Endothelial cell of umbilical vein (primary cell): ENCODE measurements around the gene MAGI1. TPM values are rescaled to one million over a fixed set of nuclear protein-coding genes. Genes with fewer than 3 reads are reported as not detected.

Source experiments
- BruUV-seq: library from RNA; stranded (reverse); fragments of 400-500 nt; replicated peaks from 2 replicates; lab custom pipeline; 2021; lab: Mats Ljungman, UMichigan
- CTCF ChIA-PET: fragments of 300-600, 350-600 bp; sonication (Branson Sonifier 250); formaldehyde crosslinking; loops from one replicate; lab custom pipeline; 2021; ENCODE audit warnings: antibody characterized with exemption, inconsistent platforms; lab: Charles Lee
- POLR2A ChIA-PET: fragments of 300-600, 350-600 bp; sonication (Branson Sonifier 250); formaldehyde crosslinking; loops from one replicate; lab custom pipeline; 2021; ENCODE audit warnings: antibody characterized with exemption, inconsistent platforms; lab: Charles Lee
- DNase-seq: peaks from one replicate; pipeline ENCODE4 v3.0.0-alpha.2; 2011; ENCODE audit warnings: low read depth, low spot score
- FAIRE-seq: peaks from 2 replicates; lab custom pipeline; 2011; peaks lifted over from hg19 to GRCh38; lab: Jason Lieb, UNC
- H2AFZ ChIP-seq: 2 replicates; pipeline ENCODE4 v1.6.0; 2012; ENCODE audit warnings: low read depth, low read length, control low read depth, inconsistent platforms
- H3K27ac ChIP-seq: 2 replicates; pipeline ENCODE4 v1.5.1; 2011; ENCODE audit warnings: low read depth, mild to moderate bottlenecking, control low read depth, low read length, moderate library complexity; ENCODE audit not compliant: insufficient read depth
- H3K27me3 ChIP-seq, 2 experiments: 2 replicates each; pipeline versions ENCODE4 v1.6.0 to v1.6.1; 2011; ENCODE audit warnings: low read length in 2 of 2, mixed read lengths in 1 of 2; ENCODE audit not compliant: control insufficient read depth in 2 of 2, insufficient read depth in 2 of 2
- H3K36me3 ChIP-seq, 2 experiments: 2 replicates in 1 of 2; 3 replicates in 1 of 2; pipeline ENCODE4 v1.5.1; 2011; ENCODE audit warnings: low read length in 2 of 2, mild to moderate bottlenecking in 1 of 2, moderate library complexity in 1 of 2; ENCODE audit not compliant: control insufficient read depth in 2 of 2, insufficient read depth in 2 of 2; ENCODE audit errors: extremely low read depth in 1 of 2
- H3K4me1 ChIP-seq: 3 replicates; pipeline ENCODE4 v1.5.1; 2011; ENCODE audit warnings: mild to moderate bottlenecking, low read length; ENCODE audit not compliant: control insufficient read depth, insufficient read depth; ENCODE audit errors: extremely low read depth
- H3K4me2 ChIP-seq: 2 replicates; pipeline ENCODE4 v1.6.1; 2011; ENCODE audit warnings: low read length, control low read depth, mixed read lengths; ENCODE audit not compliant: insufficient read depth
- H3K4me3 ChIP-seq, 3 experiments: fragments of 200-600 bp in 1 of 3; sonication (generic), shearing (Covaris generic) in 1 of 3; replicated peaks in 1 of 3; 2 replicates each; pipeline ENCODE4 v1.5.1; 2011 to 2016; ENCODE audit warnings: control low read depth in 3 of 3, low read length in 3 of 3, mild to moderate bottlenecking in 2 of 3, inconsistent platforms in 1 of 3, low read depth in 1 of 3, moderate library complexity in 1 of 3; ENCODE audit not compliant: insufficient read depth in 1 of 3
- H3K79me2 ChIP-seq: 2 replicates; pipeline ENCODE4 v1.6.0; 2012; ENCODE audit warnings: low read length, inconsistent platforms; ENCODE audit not compliant: control insufficient read depth, insufficient read depth
- H3K9ac ChIP-seq: replicated peaks from 2 replicates; pipeline ENCODE3; 2011; ENCODE audit warnings: low read length, control low read depth; ENCODE audit not compliant: insufficient read depth; ENCODE audit errors: extremely low read depth
- H3K9me1 ChIP-seq: replicated peaks from 3 replicates; pipeline ENCODE4 v1.6.0; 2011; ENCODE audit warnings: mild to moderate bottlenecking, low read length; ENCODE audit not compliant: control insufficient read depth, insufficient read depth; ENCODE audit errors: extremely low read depth
- H3K9me3 ChIP-seq: replicated peaks from 2 replicates; pipeline ENCODE4 v1.5.1; 2012; ENCODE audit warnings: low read length, inconsistent platforms; ENCODE audit not compliant: control insufficient read depth, insufficient read depth
- H4K20me1 ChIP-seq: replicated peaks from 2 replicates; pipeline ENCODE3; 2011; ENCODE audit warnings: mild to moderate bottlenecking, low read length; ENCODE audit not compliant: control insufficient read depth, insufficient read depth; ENCODE audit errors: extremely low read depth
- CTCF ChIP-seq, 2 donors: IDR thresholded peaks; 1 replicate in 1 of 2; 2 replicates in 1 of 2; pipeline ENCODE4 v1.5.1; 2011; ENCODE audit warnings: low read length in 2 of 2, mild to moderate bottlenecking in 2 of 2, moderate library complexity in 2 of 2, control low read depth in 1 of 2, inconsistent platforms in 1 of 2, low read depth in 1 of 2; ENCODE audit not compliant: insufficient read depth in 1 of 2; ENCODE audit errors: extremely low read depth in 1 of 2
- GATA2 ChIP-seq: IDR thresholded peaks from 2 replicates; pipeline ENCODE4 v1.7.0; 2011; ENCODE audit warnings: low read depth, mild to moderate bottlenecking, moderate library complexity, mixed read lengths, low read length; ENCODE audit not compliant: insufficient read length, insufficient read depth
- JUN ChIP-seq: IDR thresholded peaks from 2 replicates; pipeline ENCODE4 v1.6.1; 2011; ENCODE audit warnings: borderline replicate concordance, low read depth; ENCODE audit not compliant: insufficient read length, insufficient read depth
- MYC ChIP-seq: IDR thresholded peaks from one replicate; pipeline ENCODE4 v1.6.1; 2011; ENCODE audit warnings: mild to moderate bottlenecking, low read depth, low read length
- dilution Hi-C: fragments of 300-500 bp; cut with MboI; formaldehyde crosslinking; loops from one replicate; pipeline ENCODE4 v1.15.0; 2019; ENCODE audit warnings: low sequenced_read_pairs; ENCODE audit not compliant: extremely low pct_ligation_motif_present
- intact Hi-C: fragments of 100-400 bp; cut with micrococcal nuclease; formaldehyde crosslinking; loops from one replicate; pipeline ENCODE4 v1.10.0; 2022
- polyA plus RNA-seq, 4 experiments: library from polyadenylated mRNA; depleted of rRNA in 3 of 4; stranded (reverse) in 3 of 4; unstranded in 1 of 4; fragments of >200 nt; gene quantifications; 2 replicates each; pipeline versions ENCODE4 v1.2.1 to v1.2.3, GENCODE V29; 2011 to 2012; ENCODE audit warnings: missing spikeins in 1 of 4
- total RNA-seq: library from RNA; stranded (reverse); gene quantifications from 2 replicates; pipeline ENCODE4 v1.2.3, GENCODE V29; 2021

The MAGI1 gene
- total and polyA plus RNA-seq, 2 donors (not counting 3 experiments of a cell fraction or from before 2014, with no cell fraction given): 10.1 to 47.9 TPM

- Histone ChIP-seq H3K9ac (no peak overlapping the region), H3K36me3 (no peaks in the 10 kb centered on the region), H2AFZ (no peak overlapping the region), H3K9me3 (no peaks in the 10 kb centered on the region), H3K27me3 (no peaks in the 10 kb centered on the region), H4K20me1 (peaks cover 9% of the 10 kb centered on the region), H3K9me1 (no peaks in the 10 kb centered on the region), H3K79me2 (no peaks in the 10 kb centered on the region), H3K4me2 (no peak overlapping the region), H3K4me3 (no peak overlapping the region), H3K27ac (no peak overlapping the region), H3K4me1 (no peaks in the 10 kb centered on the region)
- ChIA-PET CTCF (interaction anchor here (1.2 kb wide), 1 partner anchor 16 kb away, joined by 3 read pairs; no protein-coding TSS in a partner anchor), POLR2A (no interaction called here)
- BruUV-seq: no TSS peak
- dilution Hi-C loops: no loop called here
- DNase-seq (no peak), FAIRE-seq (no peak)
- intact Hi-C loops: loop anchor here (5.0 kb wide), 1 partner anchor 106 kb away; no protein-coding TSS in a partner anchor
- TF ChIP-seq CTCF (IDR thresholded peaks at IDR 0.05; ENCODE audit: extremely low read depth in 1 of 2, insufficient read depth in 1 of 2, low read depth in 1 of 2, low read length in 2 of 2): peak in 1 of 2 donors; percentile 7
- TF ChIP-seq GATA2: no peak
These were observed 20.4 kb downstream of the MAGI1 start for GRCh38 chr3:66018057-66019033.

GRCh38 chr3:66017591-66017990 is 21.1 kb downstream of the MAGI1 start:
- POLR2A ChIA-PET: no interaction called here
- intact Hi-C loops (loop anchor here (5.0 kb wide), 1 partner anchor 105 kb away; no protein-coding TSS in a partner anchor), dilution Hi-C loops (no loop called here)
- no peaks in the 10 kb centered on the region for H3K36me3 ChIP-seq
- H2AFZ ChIP-seq: no peak overlapping the region
- no peak overlapping the region for H3K9ac ChIP-seq
- no peaks in the 10 kb centered on the region for H3K27me3 ChIP-seq
- BruUV-seq: no TSS peak
- H3K79me2 ChIP-seq: no peaks in the 10 kb centered on the region
- no peaks in the 10 kb centered on the region for H3K9me1 ChIP-seq
- H3K27ac ChIP-seq: no peak overlapping the region
- peaks cover 9% of the 10 kb centered on the region for H4K20me1 ChIP-seq
- no peaks in the 10 kb centered on the region for H3K4me1 ChIP-seq
- FAIRE-seq (no peak), DNase-seq (no peak)
- CTCF ChIA-PET: interaction anchor here (1.2 kb wide), 1 partner anchor 16 kb away, joined by 3 read pairs; no protein-coding TSS in a partner anchor
- no peaks in the 10 kb centered on the region for H3K9me3 ChIP-seq
- no peak overlapping the region for H3K4me3 ChIP-seq
- no peak overlapping the region for H3K4me2 ChIP-seq
- no peak for TF ChIP-seq GATA2
- no peak for TF ChIP-seq MYC
- TF ChIP-seq JUN: no peak
